ENCODE measurements around the gene PDCD6IP.

The PDCD6IP gene

DNA sequence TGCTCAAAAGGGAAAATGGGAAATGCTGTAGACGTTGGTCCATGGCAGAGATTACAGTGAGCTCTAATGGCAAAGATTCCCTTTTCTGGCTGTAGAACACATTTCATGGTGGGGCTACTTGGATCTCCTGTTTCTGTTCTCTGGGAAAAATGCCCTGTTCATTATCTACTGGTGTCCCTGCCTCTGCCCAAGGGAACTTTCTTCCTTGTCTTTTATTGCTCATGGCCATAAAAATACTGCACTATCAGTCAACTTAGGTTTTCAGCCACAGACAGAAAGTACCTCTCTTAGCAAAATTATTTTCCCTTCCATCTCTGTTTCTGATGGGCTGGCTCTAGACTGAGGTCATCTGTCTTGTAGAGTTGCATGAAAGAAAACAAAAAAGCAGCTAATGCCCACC lies 98.9 kb downstream of the PDCD6IP start:
- Histone ChIP-seq H3K9ac (ENCODE audit: low read depth, low read length, poor library complexity, severe bottlenecking) (no peak overlapping the region), H3K4me1 (ENCODE audit: insufficient read depth, low read length, poor library complexity, severe bottlenecking) (no peaks in the 10 kb centered on the region), H3K4me2 (ENCODE audit: low read depth, low read length, poor library complexity, severe bottlenecking) (no peak overlapping the region), H3K36me3 (ENCODE audit: insufficient read depth, low read length) (no peaks in the 10 kb centered on the region), H3K27me3 (ENCODE audit: insufficient read depth, low read length, poor library complexity, severe bottlenecking) (no peaks in the 10 kb centered on the region), H4K20me1 (ENCODE audit: insufficient read depth, low read length, poor library complexity, severe bottlenecking) (no peaks in the 10 kb centered on the region), H3K9me2 (replicated peaks; ENCODE audit: low read depth, low read length) (no peaks in the 10 kb centered on the region), H3K4me3 (ENCODE audit: low read length, poor library complexity, severe bottlenecking) (no peak overlapping the region), H3K9me3 (ENCODE audit: insufficient read depth, low read depth, low read length) (no peaks in the 10 kb centered on the region), H2AFZ (ENCODE audit: low read length) (no peak overlapping the region), H3K79me2 (ENCODE audit: insufficient read depth, low read length) (no peaks in the 10 kb centered on the region), H3F3A (ENCODE audit: low read depth) (no peaks in the 10 kb centered on the region)
- TF ChIP-seq, protein P1, sequence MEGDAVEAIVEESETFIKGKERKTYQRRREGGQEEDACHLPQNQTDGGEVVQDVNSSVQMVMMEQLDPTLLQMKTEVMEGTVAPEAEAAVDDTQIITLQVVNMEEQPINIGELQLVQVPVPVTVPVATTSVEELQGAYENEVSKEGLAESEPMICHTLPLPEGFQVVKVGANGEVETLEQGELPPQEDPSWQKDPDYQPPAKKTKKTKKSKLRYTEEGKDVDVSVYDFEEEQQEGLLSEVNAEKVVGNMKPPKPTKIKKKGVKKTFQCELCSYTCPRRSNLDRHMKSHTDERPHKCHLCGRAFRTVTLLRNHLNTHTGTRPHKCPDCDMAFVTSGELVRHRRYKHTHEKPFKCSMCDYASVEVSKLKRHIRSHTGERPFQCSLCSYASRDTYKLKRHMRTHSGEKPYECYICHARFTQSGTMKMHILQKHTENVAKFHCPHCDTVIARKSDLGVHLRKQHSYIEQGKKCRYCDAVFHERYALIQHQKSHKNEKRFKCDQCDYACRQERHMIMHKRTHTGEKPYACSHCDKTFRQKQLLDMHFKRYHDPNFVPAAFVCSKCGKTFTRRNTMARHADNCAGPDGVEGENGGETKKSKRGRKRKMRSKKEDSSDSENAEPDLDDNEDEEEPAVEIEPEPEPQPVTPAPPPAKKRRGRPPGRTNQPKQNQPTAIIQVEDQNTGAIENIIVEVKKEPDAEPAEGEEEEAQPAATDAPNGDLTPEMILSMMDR (conservative IDR thresholded peaks at IDR 0.05; ENCODE audit: low read length), result no peak
- no peak for TF ChIP-seq EZH2phosphoT487 (IDR thresholded peaks at IDR 0.05; ENCODE audit: borderline replicate concordance)

DNA sequence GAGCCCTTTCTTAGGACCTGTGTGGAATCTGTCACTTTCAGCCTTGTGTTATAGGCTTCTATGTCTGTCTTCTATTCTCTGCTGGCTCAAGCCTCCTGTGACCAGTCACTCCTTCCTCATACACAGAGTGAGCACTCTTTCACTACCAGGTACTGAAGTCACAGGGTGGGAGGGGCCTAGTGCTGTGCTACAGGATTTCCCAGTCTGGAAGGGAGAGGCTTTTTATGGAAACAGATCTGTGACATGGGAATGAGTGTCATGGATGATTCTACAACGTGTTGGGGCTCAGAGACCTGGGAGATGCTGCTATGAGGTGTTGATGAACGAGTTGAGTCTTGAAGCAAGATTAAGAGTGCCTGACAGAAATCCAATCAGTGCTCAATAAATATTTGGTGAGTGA lies 100.5 kb downstream of the PDCD6IP start:
- H3K9me2 ChIP-seq (replicated peaks; ENCODE audit: low read depth, low read length), result no peaks in the 10 kb centered on the region
- no peaks in the 10 kb centered on the region for H3K4me1 ChIP-seq (ENCODE audit: insufficient read depth, low read length, poor library complexity, severe bottlenecking)
- no peak overlapping the region for H3K4me2 ChIP-seq (ENCODE audit: low read depth, low read length, poor library complexity, severe bottlenecking)
- H3K36me3 ChIP-seq (ENCODE audit: insufficient read depth, low read length), result no peaks in the 10 kb centered on the region
- no peaks in the 10 kb centered on the region for H3F3A ChIP-seq (ENCODE audit: low read depth)
- H4K20me1 ChIP-seq (ENCODE audit: insufficient read depth, low read length, poor library complexity, severe bottlenecking), result no peaks in the 10 kb centered on the region
- no peaks in the 10 kb centered on the region for H3K9me3 ChIP-seq (ENCODE audit: insufficient read depth, low read depth, low read length)
- no peak overlapping the region for H3K9ac ChIP-seq (ENCODE audit: low read depth, low read length, poor library complexity, severe bottlenecking)
- H3K27me3 ChIP-seq (ENCODE audit: insufficient read depth, low read length, poor library complexity, severe bottlenecking), result no peaks in the 10 kb centered on the region
- no peaks in the 10 kb centered on the region for H3K79me2 ChIP-seq (ENCODE audit: insufficient read depth, low read length)
- H2AFZ ChIP-seq (ENCODE audit: low read length), result no peak overlapping the region
- TF ChIP-seq, protein P1 (conservative IDR thresholded peaks at IDR 0.05; ENCODE audit: low read length), result no peak
- TF ChIP-seq EZH2phosphoT487 (IDR thresholded peaks at IDR 0.05; ENCODE audit: borderline replicate concordance), result no peak
- H3K4me3 ChIP-seq (ENCODE audit: low read length, poor library complexity, severe bottlenecking), result no peak overlapping the region

DNA sequence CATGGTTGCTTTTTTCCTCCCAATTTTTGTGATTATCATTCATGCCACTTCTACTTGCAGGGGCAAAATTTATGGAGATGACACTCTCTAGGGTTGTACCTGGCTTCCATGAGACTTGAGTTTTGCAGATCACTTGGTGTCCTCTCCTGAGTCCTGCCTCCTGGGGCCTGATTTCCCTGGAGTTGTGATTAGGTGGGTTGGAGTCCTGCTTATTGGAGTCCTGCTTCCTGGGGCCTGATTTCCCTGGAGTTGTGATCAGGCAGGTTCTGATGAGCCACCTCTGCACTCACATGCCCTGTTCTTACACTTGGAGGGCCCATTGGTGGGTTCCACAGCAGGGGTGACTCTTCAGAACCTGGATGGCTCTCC lies 102.0 kb downstream of the PDCD6IP start:
- H3K9me2 ChIP-seq (replicated peaks; ENCODE audit: low read depth, low read length), result no peaks in the 10 kb centered on the region
- H3K9me3 ChIP-seq (ENCODE audit: insufficient read depth, low read depth, low read length), result no peaks in the 10 kb centered on the region
- H4K20me1 ChIP-seq (ENCODE audit: insufficient read depth, low read length, poor library complexity, severe bottlenecking), result no peaks in the 10 kb centered on the region
- peaks cover 5% of the 10 kb centered on the region for H3K4me1 ChIP-seq (ENCODE audit: insufficient read depth, low read length, poor library complexity, severe bottlenecking)
- TF ChIP-seq, protein P1 (conservative IDR thresholded peaks at IDR 0.05; ENCODE audit: low read length), result no peak
- TF ChIP-seq EZH2phosphoT487 (IDR thresholded peaks at IDR 0.05; ENCODE audit: borderline replicate concordance), result no peak
- H3K9ac ChIP-seq (ENCODE audit: low read depth, low read length, poor library complexity, severe bottlenecking), result no peak overlapping the region
- H3K36me3 ChIP-seq (ENCODE audit: insufficient read depth, low read length), result no peaks in the 10 kb centered on the region
- no peak overlapping the region for H3K4me3 ChIP-seq (ENCODE audit: low read length, poor library complexity, severe bottlenecking)
- no peak overlapping the region for H3K4me2 ChIP-seq (ENCODE audit: low read depth, low read length, poor library complexity, severe bottlenecking)
- no peaks in the 10 kb centered on the region for H3K27me3 ChIP-seq (ENCODE audit: insufficient read depth, low read length, poor library complexity, severe bottlenecking)
- no peaks in the 10 kb centered on the region for H3K79me2 ChIP-seq (ENCODE audit: insufficient read depth, low read length)
- no peak overlapping the region for H2AFZ ChIP-seq (ENCODE audit: low read length)
- no peaks in the 10 kb centered on the region for H3F3A ChIP-seq (ENCODE audit: low read depth)

Measured in Loucy (cell line).